ENCODE results near the gene SDK2.

Gene SDK2

GRCh38 chr17:73551144-73551543 is 93.1 kb downstream of the SDK2 start:
- intact Hi-C loops (cut with DNase I) = no loop called here
- DNase-seq = no peak

DNA sequence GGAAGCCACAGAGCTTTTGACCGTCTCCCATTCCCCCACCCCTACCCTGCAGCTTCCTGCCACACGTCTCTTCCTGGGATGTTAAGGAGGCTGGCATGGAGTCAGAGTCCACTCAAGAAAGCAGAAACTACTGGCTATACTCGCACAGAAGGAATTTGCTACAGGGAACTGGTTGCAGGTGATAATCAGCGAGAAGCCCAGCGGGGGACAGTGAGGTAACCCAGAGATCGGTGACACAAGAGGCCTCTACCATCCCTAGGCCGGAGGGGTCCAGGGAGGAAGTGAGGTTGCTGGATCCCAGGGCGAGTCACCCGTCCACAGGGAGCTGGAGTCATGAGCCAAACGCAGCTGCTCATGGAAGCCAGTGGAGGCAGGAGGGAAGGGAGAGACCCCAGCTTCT is 93.7 kb downstream of the SDK2 start:
- no peak for DNase-seq
- intact Hi-C loops (cut with DNase I) = no loop called here

GRCh38 chr17:73549841-73550430 is 94.3 kb downstream of the SDK2 start:
- intact Hi-C loops (cut with DNase I) = no loop called here
- no peak for DNase-seq

DNA sequence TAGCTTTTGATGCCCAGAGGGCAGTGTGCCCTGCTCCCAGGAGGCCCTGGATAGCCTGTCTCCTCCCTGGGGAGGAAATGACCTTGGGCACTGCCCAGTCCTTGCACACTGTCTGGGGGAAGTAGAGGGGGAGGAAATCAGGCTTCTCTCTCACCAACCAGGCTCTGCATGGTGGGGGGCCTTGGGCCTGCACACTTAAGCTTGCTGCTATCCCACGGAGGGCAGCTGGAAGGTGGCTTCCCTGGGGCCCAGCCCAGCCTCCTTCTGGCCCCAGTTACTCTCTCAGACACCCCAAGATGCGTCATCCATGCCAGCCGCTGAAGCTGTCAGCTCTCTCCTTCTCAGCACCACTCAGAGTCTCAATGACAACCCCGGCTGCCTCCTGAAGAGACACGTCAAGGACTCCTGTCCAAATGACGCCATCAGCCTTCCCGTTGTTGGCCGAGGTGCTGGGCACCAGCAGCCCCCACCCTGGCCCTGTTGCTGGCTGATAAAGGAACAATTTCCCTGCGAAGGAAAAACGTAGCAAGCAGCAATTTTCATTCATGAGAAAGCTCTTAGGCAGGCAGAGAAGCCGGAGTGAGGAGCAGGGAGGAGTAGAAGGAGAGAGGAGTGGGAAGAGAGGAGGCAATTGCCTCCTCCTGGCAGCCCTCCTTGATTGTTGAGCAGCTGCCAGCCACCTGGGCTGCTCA is 95.5 kb downstream of the SDK2 start:
- peak in 1 of 42 donors; percentile 49 for DNase-seq
- intact Hi-C loops (cut with DNase I) = no loop called here

DNA sequence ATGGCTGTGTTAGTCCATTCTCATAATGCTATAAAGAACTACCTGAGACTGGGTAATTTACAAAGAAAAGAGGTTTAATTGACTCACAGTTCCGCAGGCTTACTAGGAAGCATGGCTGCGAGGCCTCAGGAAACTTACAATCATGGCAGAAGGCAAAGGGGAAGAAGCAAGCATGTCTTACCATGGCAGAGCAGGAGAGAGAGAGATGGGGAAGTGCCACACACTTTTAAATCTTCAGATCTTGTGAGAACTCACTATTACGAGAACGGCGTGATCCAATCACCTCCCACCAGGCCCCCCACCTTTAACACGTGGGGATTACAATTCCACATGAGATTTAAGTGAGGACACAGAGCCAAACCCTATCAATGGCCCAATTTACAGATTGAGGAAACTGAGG is 96.5 kb downstream of the SDK2 start:
- intact Hi-C loops (cut with DNase I) = no loop called here
- no peak for DNase-seq

DNA sequence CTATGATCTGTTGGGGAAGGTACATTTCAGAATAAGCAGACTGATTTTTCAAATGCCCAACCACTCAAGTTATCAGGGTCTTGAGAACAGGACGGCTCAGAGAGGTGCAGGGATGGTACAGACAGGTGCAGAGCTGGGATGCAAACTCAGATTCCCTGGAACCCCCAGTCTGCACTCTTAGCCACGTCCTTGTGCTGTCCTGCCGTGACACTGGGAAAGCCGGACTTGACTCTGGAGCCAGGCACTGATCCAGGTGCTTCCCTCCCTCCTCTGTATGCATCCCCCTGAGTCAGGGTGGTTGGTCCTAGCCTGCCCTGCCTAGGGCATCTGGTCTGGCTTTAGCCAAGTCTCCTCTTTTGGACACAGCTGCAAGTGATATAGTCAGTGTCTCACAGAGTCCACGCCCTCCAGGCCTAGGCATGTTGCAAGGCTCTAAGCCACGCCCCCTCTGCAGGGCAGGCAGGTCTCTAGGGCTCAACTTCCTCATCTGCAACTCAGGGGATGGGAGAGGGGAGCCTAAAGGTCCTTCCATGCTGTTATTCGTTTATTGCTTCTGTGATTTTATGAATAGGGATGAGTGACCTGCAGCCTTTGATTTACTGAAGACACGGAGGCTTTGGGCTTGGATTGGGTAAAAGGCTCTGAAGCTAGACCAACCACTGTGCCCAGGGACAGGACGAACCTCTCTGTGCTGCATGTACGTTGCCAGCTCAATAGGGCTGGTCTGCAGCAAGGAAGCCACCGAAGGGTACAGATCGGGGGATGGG is 97.3 kb downstream of the SDK2 start:
- intact Hi-C loops (cut with DNase I) = no loop called here
- no peak for DNase-seq

DNA sequence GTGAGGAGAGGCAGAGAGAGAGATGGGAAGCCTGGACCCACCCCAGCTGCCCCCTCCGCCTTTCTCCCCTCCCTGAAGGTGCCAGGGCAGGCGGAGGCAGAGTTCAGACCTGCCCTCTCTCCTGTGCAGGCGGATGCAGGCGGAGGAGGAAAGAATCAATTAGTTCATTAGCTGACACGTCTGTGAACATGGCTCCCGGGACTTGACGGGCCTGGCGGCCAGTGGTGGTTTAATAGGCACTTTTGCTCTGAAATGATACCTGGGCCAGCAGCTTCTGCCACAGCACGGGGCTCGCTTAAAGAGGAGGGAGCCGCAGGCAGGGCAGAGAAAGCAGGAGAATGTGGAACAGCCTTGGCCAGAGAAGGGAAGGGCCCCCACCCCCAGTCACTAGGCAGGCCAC is 98.1 kb downstream of the SDK2 start:
- intact Hi-C loops (cut with DNase I) = no loop called here
- no peak for DNase-seq

GRCh38 chr17:73545109-73546032 is 98.9 kb downstream of the SDK2 start:
- intact Hi-C loops (cut with DNase I) = no loop called here
- no peak for DNase-seq

- no peak for DNase-seq
- intact Hi-C loops (cut with DNase I) = no loop called here
These were observed 99.9 kb downstream of the SDK2 start for GRCh38 chr17:73544333-73544732.

DNA sequence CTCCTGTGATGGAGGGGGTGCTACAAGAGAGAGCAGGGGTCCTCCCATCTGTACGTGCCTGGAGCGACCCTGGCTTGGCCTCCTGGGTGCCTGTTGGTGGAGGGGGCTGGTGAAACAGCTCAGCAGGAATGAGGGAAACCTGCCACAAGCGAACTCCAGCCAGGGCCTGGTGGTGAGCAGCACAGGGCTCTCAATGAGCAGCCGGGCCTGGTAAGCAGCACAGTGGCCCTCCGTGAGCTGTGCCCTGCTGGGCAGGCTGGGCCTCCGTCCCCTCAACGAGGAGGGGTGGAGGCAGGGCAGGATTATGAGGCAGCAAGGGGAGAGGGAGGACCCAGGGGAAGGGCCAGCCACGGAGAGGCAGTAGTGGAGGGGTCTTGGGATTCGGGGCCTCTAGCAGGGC is 101.9 kb downstream of the SDK2 start:
- no peak for DNase-seq
- intact Hi-C loops (cut with DNase I) = no loop called here

GRCh38 chr17:73541561-73541981 is 102.7 kb downstream of the SDK2 start:
- no peak for DNase-seq
- intact Hi-C loops (cut with DNase I) = no loop called here

- intact Hi-C loops (cut with DNase I) = no loop called here
- no peak for DNase-seq
These were observed 103.1 kb downstream of the SDK2 start for GRCh38 chr17:73541111-73541510.

- intact Hi-C loops (cut with DNase I) = no loop called here
- DNase-seq = no peak
These were observed 105.1 kb downstream of the SDK2 start for GRCh38 chr17:73539166-73539565.

- intact Hi-C loops (cut with DNase I) = no loop called here
These were observed 105.8 kb downstream of the SDK2 start for GRCh38 chr17:73538445-73538844.

DNA sequence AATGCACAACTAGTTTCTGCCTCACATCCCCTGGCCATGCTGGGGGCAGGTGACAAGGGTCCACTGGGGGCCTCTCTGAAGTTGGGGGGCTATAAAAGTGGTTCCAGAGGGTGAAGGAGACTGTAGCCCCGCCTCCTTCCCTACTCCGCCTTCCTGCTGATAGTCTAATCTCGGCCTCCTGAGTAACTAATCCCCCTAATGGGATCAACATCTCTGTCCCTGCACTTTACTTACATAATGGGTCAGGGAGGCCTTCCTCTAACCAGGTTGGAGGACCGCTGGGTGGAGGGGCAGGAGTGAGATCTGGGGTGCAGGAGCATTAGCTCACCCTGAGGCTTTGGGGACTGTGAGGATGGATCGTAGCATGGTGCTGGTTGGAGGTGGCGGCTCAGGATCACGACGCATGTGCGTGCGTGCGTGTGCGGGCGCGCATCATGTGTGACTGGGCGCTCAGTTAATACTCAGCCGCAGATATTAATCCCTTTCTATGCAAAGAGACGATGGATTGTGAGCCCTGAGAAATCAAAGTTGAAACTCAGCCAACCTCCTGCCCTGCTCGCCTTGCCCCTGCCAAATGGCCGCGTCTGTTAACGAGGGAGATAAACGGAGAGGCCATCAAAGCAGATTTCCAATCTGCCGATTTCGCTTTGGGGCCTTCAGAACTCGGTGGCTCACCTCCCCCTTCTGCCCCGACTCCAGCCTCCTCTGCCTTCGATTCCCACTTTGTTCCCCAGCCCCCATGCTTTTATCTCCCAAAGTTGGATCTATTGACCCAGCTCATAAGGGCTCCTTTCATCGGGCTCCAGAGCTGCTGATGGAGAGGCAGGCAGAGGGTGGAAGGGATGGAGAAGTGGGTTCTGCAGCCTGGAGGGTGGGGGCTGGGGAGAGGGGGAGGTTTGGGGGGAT is 107.3 kb downstream of the SDK2 start:
- DNase-seq = peak in 4 of 42 donors; percentile 21 to 51 (median 30)
- intact Hi-C loops (cut with DNase I) = no loop called here

More at GRCh38 chr17:73538445-73538844, 105.8 kb downstream of the SDK2 start:
- peak in 14 of 42 donors; percentile 31 to 62 (median 44) for DNase-seq

DNA sequence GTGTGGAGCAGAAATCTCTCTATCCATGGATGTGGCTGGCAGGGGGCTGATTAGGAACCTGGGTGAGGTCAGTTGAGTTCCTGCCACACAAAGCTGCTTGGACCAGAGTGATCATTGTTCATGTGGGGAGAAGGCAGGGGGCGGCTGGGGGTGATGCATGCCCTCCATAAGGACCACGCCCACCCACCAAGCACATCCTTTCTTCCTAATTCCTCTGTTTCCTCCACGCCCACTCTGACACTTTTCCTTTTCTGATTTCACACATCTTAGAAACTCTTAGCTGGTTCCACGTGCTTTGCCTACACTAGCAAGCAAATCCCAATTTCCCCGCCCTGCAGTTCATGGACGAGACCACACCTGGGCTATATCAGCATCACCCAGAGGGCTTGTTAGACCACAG is 108.5 kb downstream of the SDK2 start:
- DNase-seq = no peak
- intact Hi-C loops (cut with DNase I) = no loop called here

- no peak for DNase-seq
- intact Hi-C loops (cut with DNase I) = no loop called here
These were observed 109.9 kb downstream of the SDK2 start for GRCh38 chr17:73534209-73534909.

- intact Hi-C loops (cut with DNase I) = no loop called here
- peak in 1 of 42 donors; percentile 28 for DNase-seq
These were observed 110.5 kb downstream of the SDK2 start for GRCh38 chr17:73533781-73534180.

All from head of caudate nucleus (tissue), 42 donors.